Measurements from ENCODE around the gene OCEL1. TPM values are rescaled to one million over a fixed set of nuclear protein-coding genes. Genes with fewer than 3 reads are reported as not detected.

The OCEL1 gene
- total RNA-seq, 2 experiments from 2014 or later = 10.2 to 29.5 TPM

GRCh38 chr19:17256130-17256529 lies 30.1 kb downstream of the OCEL1 start:
- no peak overlapping the region for H3K27ac ChIP-seq (ENCODE audit: low read depth, low read length, poor library complexity, severe bottlenecking)
- H3K4me3 ChIP-seq (ENCODE audit: low read depth, low read length, poor library complexity, severe bottlenecking) = no peak overlapping the region
- no peaks in the 10 kb centered on the region for H4K20me1 ChIP-seq (ENCODE audit: insufficient read depth, low read length)
- TF ChIP-seq EZH2phosphoT487 (IDR thresholded peaks at IDR 0.05; ENCODE audit: borderline replicate concordance, low read depth, low read length) (no peak), CTCF (conservative IDR thresholded peaks at IDR 0.05; ENCODE audit: low read length) (no peak)
- DNase-seq (ENCODE audit: low spot score) = no peak
- H3K9me2 ChIP-seq (ENCODE audit: insufficient read depth, low read length) = no peaks in the 10 kb centered on the region
- CTCF ChIA-PET (ENCODE audit: unreplicated experiment) = no interaction called here
- peaks cover 7% of the 10 kb centered on the region for H3K4me1 ChIP-seq (ENCODE audit: insufficient read depth, low read length, poor library complexity, severe bottlenecking)
- no peak overlapping the region for H2AFZ ChIP-seq (ENCODE audit: low read length)
- POLR2A ChIA-PET = interaction anchor here (0.7 kb wide), 1 partner anchor 11 kb away, joined by 3 read pairs; the partner anchor contains the start of gene BABAM1
- no TSS peak for BruUV-seq (replicated peaks)
- H3K4me2 ChIP-seq (ENCODE audit: low read length) = no peak overlapping the region
- H3K79me2 ChIP-seq (ENCODE audit: insufficient read depth, low read depth, low read length) = no peaks in the 10 kb centered on the region
- intact Hi-C loops (cut with micrococcal nuclease; ENCODE audit: unreplicated experiment) = no loop called here
- H3K36me3 ChIP-seq (ENCODE audit: insufficient read depth, low read length) = no peaks in the 10 kb centered on the region
- no peaks in the 10 kb centered on the region for H3K9me3 ChIP-seq (ENCODE audit: low read length)

- Histone ChIP-seq H3K4me2 (ENCODE audit: low read length) (no peak overlapping the region), H4K20me1 (ENCODE audit: insufficient read depth, low read length) (no peaks in the 10 kb centered on the region), H3K9me3 (ENCODE audit: low read length) (no peaks in the 10 kb centered on the region), H3K27ac (ENCODE audit: low read depth, low read length, poor library complexity, severe bottlenecking) (no peak overlapping the region), H3K4me1 (ENCODE audit: insufficient read depth, low read length, poor library complexity, severe bottlenecking) (peaks cover 21% of the 10 kb centered on the region), H3K9me2 (ENCODE audit: insufficient read depth, low read length) (no peaks in the 10 kb centered on the region), H3K4me3 (ENCODE audit: low read depth, low read length, poor library complexity, severe bottlenecking) (no peak overlapping the region), H3K79me2 (ENCODE audit: insufficient read depth, low read depth, low read length) (no peaks in the 10 kb centered on the region), H2AFZ (ENCODE audit: low read length) (no peak overlapping the region), H3K36me3 (ENCODE audit: insufficient read depth, low read length) (no peaks in the 10 kb centered on the region)
- TF ChIP-seq EZH2phosphoT487 (IDR thresholded peaks at IDR 0.05; ENCODE audit: borderline replicate concordance, low read depth, low read length) (no peak), CTCF (conservative IDR thresholded peaks at IDR 0.05; ENCODE audit: low read length) (no peak)
- intact Hi-C loops (cut with micrococcal nuclease; ENCODE audit: unreplicated experiment) = no loop called here
- POLR2A ChIA-PET = interaction anchor here (0.7 kb wide), 2 partner anchors 11 to 28 kb away, joined by 3 read pairs; no protein-coding TSS in a partner anchor
- CTCF ChIA-PET (ENCODE audit: unreplicated experiment) = interaction anchor here (0.6 kb wide), 1 partner anchor 8 kb away, joined by 3 read pairs; no protein-coding TSS in a partner anchor
- no peak for DNase-seq (ENCODE audit: low spot score)
- BruUV-seq (replicated peaks) = no TSS peak
These were observed 33.2 kb downstream of the OCEL1 start for GRCh38 chr19:17259118-17259780.

DNA sequence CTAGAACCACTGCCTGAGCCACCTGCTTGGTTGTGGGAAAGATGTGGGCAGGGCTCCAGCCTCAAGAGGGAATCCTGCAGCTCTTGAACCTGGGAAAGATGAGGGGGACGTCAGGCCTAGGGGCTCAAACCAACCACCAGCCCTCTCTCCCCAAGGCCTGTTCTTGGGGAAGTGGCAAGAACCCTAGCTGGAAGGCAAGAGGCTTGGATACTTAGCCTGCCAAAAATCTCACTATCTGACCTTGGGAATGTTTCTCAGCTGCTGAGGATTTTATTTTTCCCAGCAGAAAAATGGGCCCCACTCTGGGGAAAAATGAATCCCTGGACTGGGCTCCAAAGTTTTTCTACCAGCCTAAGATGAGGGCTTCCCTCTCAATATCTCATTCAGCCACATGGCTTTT lies 33.9 kb downstream of the OCEL1 start:
- intact Hi-C loops (cut with micrococcal nuclease; ENCODE audit: unreplicated experiment) = no loop called here

More for the DNA sequence above, 33.9 kb downstream of the OCEL1 start:
- CTCF ChIA-PET (ENCODE audit: unreplicated experiment) = no interaction called here
- Histone ChIP-seq H3K4me3 (ENCODE audit: low read depth, low read length, poor library complexity, severe bottlenecking) (no peak overlapping the region), H4K20me1 (ENCODE audit: insufficient read depth, low read length) (no peaks in the 10 kb centered on the region), H3K4me2 (ENCODE audit: low read length) (no peak overlapping the region), H3K4me1 (ENCODE audit: insufficient read depth, low read length, poor library complexity, severe bottlenecking) (peaks cover 28% of the 10 kb centered on the region), H3K27ac (ENCODE audit: low read depth, low read length, poor library complexity, severe bottlenecking) (no peak overlapping the region), H3K36me3 (ENCODE audit: insufficient read depth, low read length) (no peaks in the 10 kb centered on the region), H3K79me2 (ENCODE audit: insufficient read depth, low read depth, low read length) (no peaks in the 10 kb centered on the region), H2AFZ (ENCODE audit: low read length) (no peak overlapping the region), H3K9me3 (ENCODE audit: low read length) (no peaks in the 10 kb centered on the region), H3K9me2 (ENCODE audit: insufficient read depth, low read length) (no peaks in the 10 kb centered on the region)
- TF ChIP-seq CTCF (conservative IDR thresholded peaks at IDR 0.05; ENCODE audit: low read length) (no peak), EZH2phosphoT487 (IDR thresholded peaks at IDR 0.05; ENCODE audit: borderline replicate concordance, low read depth, low read length) (no peak)
- no peak for DNase-seq (ENCODE audit: low spot score)
- POLR2A ChIA-PET = interaction anchor here (0.5 to 0.6 kb wide), 2 partner anchors 11 to 169 kb away, joined by 3 to 4 read pairs; no protein-coding TSS in a partner anchor
- BruUV-seq (replicated peaks) = no TSS peak

All from OCI-LY7 (cell line).